Activated T-cell treated with anti-CD3 and anti-CD28 coated beads for 24 hours (primary cell): ENCODE results near the gene MAML3.

ENCODE experiments used
- DNase-seq: peaks from one replicate; pipeline ENCODE4 v3.0.0-alpha.2; 2020; ENCODE audit warnings: low read depth

The MAML3 gene

DNA sequence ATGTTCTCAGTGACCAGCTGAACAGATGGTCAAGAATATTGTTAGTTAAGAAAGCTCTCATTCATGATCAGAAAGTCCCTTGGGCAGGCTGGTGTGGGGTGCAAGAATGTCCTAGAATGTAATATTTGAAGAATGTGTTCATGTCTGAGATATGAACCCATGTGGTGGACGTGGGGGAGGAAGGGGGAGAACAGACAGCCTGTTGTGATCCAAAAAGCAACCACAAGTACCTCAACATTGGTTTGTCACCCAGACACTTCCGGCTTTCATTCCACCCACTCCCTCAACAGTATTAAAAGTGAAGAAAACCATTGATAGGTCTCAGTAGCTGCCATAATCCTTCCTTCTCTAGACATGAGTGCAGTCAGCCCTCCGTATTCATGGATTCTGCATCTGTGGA is 82.2 kb downstream of the MAML3 start:
- DNase-seq: peak; percentile 50

DNA sequence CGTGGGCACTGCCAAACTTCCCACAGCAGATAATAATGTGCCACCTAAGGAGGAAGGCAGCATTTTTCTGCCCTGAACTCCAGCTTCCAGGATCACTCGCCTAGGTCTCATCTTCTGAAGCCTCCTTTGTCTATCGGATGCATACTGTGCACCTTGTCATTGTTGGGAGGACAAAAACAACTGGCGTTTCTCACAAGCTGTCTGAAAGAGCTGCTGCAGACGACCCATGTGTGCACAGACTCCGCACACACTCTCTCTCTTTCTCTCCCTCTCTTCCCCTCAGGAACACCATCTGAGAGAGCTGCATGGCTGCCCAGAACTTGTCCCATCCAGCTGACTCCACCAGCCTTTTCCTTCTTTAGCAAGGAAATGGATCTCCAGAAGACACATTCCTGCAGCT is 83.0 kb downstream of the MAML3 start:
- no peak for DNase-seq

DNA sequence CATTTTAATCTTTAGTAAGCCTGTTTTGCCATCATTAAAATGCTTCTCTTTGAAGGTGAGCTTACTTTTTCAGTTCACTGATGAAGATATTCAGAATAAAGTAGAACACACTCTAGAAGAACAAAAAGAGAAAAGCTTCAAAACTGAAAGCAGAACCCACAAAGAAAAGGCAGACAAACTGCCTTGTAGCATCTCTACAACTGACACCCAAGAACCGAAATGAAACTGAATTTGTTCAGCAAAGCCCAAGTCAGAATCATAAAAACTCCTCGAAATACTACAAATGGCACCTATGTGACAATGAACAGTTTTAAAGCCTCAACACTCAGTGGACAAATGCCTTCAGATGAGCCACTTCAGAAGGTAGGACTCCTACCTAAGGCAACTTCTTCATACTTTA is 83.6 kb downstream of the MAML3 start:
- no peak for DNase-seq

DNA sequence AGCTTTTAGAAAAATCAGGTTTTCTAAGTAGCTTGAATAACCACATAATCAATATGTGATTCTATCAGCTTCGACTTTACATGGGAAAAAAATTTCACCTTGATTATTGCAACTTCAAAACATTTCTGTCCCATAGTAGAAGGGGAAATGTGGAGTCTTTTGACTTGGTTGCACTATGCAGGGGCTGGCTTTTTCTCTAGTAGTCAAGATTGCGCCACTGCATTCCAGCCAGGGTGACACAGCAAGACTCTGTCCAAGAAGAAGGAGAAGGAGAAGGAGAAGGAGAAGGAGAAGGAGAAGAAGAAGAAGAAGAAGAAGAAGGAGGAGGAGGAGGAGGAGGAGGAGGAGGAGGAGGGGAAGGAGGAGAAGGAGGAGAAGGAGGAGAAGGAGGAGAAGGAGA is 84.9 kb downstream of the MAML3 start:
- no peak for DNase-seq

DNA sequence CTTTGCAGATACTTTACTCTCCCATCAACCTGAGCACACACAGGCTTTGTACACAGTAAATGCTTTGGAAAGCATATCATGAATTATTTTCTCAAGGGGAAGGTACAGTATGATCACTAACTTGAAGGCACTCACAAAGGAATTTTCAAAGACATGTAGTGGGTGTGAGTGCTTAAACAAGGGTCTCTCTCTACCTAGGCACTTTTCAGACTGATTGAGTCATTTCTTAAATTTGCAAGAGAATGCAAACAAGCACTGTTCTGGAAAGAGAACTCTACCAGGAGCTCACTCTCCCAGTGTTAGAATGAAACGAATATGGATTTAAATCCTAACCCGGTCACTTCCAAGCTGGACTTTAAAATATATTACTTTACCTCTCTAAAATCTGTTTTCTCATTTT is 85.7 kb downstream of the MAML3 start:
- DNase-seq: no peak

DNA sequence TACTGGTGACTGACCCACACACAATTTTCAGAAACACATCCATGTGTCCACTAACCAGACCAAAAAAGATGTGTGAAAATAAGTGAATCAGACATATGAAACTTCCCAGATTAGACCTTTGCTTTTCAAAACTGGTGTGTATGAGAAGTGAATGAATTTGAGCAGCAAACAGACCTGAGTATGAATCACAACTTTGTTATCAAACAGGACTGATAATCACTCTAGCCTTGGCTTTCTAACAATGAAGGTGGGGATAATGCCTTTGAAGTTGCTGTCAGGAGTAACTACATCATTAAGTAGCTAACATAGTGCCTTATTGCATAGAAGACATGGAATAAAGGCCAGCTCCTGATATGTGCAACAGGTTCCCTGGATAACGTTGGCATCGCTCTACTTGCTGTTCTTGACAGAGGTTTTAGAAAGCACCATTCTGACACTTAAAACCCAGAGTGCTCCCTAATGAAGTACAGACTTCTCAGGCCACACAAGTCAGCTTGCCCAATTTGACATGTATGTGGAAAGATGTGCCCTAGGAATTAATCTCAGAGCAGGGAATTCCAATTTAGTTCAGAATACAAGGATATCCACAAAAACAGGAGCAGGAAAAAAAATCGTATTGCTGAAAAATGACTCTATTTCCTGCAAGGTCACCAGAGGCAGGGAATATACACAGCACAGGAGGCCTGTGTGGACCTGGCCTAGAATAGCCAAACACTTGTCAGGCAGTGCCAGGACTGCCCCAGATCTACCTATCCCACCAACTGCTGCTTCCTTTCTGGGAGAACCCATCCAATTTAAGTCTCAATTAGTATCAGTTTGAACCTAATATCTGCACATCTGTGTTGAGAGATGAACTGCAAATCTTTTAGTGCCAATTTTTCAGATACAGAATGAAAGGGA is 87.7 kb downstream of the MAML3 start:
- no peak for DNase-seq

DNA sequence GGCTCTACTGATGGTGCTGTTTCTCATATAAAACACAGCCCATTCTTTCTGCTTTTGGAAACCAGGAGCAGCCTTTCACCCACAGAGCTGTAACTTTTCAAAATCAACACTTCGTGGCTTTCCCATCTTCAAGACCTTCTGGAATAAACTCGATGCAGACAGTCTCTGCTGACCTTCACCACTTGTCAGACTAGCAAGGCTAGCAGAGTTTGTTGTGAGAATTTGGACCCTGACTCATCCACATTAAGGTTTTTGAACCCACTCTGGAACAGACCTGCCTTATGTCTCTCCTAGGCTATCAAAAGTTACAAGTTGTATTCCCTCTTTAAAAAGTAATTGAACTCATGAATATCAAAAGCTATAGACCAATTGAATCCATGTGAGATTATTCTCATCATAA is 88.6 kb downstream of the MAML3 start:
- DNase-seq: no peak

DNA sequence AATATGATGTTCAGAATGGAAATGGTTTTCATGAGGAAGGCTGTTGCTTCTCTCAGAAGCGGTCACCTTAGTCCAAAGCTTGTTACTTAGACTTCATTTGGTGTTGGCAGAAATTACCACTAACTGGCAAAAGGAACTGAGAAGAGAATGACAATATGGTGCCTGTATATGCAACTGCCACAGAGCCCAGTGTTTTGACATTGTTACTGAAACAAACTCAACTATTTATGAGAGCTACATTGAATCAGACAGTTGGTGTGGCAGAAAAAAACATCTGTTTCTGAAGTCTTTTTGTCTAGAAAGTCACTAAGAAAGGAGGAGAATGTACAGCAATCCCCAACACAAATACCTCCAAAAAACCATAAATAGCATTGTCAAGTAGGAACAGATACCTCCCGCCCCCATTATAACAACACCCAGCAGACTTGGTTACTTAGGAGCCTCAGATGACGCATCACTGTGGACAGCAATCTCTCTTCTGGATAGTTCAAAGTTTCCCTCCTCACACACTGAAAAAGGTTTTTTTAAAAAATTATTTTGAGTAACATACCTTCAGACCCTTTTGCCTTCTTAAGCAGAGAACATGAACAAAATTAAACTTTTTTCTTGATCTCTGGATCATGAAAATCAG is 92.2 kb downstream of the MAML3 start:
- no peak for DNase-seq

DNA sequence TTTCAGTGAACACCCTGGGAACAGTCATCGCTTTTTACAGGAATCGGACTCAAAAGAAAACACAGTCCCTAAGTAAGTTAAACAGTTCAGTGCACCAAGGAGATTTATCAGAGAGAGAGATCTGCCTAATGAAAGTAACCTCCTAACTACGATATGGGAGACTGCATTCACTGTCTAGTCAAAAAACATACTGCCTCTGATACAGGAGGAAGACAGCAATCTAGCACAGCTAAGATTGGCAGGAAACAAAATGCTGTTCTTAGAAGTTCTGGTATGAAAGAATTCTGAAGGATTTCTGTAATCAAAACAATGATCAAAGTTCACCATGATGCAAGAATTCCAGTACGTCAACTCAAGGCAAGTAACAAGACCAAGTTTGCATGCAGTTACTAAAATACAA is 92.8 kb downstream of the MAML3 start:
- no peak for DNase-seq

DNA sequence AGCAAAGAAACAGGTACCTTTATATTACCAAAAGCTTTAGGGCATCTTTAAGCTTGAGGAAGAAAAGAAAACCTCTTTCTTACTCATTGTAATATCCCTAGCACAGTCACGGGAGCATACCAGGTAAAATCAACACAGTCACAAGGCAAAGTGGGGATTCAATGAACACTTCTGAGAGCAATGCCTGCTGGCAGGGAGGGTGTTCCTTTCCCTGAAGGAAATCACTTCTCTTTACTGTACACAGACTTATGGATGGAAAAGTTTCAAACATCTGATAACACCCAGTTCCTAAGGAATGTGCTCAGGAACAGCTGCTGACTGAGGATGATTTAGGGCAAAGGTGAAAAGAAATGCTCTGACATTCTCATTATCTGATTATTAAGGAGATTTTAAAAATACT is 94.8 kb downstream of the MAML3 start:
- DNase-seq: no peak

DNA sequence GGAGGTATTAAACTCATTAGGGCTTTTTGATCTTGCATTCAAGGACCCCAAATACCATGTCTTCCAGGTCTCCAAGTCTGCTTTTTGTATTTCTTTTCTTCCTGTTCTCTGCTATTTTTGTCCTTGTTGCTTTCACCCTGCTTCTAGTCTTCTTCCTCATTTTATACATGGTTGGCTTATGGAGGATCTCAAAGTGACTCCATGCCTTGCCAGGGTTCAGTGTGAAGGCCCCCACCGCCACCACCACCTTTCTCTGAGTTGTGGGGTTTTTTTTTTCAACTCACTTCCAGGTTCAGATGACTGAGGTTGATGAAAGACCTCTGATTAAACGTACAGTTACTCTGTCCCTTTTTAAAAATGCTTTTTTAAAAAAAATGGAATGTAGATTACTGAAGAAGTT is 96.3 kb downstream of the MAML3 start:
- DNase-seq: no peak

DNA sequence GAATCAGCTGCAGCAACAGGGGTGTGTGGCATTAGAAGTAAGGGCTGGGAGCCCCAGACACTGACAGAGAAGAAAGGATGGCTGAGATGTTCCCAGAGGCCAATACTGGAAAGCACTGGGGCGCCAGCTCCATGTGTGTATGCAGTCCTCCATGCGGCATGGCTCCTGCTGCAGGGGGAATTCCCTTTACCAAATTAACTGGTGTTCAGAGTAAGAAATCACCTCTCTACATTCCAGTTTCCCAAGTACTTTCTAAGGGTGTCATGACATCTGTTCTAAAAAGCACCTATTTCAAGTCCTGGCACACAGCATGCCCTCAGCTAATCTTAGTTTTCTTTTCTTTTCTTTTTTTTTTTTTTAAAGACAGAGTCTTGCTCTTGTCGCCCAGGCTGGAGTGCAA is 98.0 kb downstream of the MAML3 start:
- DNase-seq: no peak

DNA sequence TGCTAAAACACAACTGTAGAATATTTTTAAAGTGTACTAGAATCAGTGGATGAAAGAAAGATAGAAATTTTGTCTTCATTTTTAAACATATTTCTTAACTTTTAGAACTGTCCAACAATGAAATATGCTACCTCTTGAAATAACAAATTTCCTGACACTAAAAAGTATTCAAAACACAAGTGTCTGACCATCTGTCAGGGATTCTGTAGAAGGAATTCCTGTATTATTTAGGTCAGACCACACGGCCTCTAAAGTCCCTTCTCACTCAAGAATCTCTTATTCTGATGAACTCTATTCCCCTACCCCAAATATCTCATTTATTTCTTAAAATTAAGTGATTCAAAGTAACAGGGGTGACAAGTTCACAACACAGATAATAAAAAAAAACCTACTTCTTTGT is 99.1 kb downstream of the MAML3 start:
- no peak for DNase-seq

DNA sequence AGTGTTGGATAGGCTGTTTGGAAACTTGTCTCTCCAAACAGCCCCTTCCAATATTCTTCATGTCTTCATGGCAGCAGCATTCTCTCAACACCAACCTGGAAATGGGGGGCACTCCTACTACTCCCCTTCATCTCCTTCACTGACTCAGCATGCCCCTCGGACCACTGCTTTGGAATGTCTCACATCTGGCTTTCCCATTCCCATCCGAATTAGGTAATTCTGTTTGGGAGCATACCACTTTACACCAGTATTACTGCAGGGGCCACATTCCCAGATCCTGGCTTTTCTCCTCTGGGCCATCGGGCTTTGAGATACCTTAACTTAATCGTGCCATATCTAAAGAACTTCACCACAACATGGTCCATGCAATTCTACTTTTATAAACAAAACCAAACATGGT is 100.8 kb downstream of the MAML3 start:
- DNase-seq: no peak

DNA sequence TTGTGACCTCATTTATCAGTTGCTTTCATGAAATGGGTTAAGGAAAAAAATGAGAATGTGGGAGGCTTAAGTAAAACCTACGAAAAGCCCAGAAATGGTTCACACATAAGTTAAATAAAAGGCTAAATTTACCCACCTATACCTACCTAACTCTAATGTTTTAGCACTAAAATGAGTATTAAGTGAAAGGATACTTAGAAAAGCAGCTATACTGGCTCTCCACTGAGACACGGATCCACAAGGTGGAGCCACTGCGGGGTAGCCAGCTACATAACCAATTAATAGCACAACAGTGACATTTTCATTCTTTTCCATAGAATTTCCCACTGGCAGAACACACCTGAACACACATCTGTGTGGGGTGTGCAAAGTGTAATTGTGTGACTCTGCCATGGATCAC is 101.9 kb downstream of the MAML3 start:
- no peak for DNase-seq

DNA sequence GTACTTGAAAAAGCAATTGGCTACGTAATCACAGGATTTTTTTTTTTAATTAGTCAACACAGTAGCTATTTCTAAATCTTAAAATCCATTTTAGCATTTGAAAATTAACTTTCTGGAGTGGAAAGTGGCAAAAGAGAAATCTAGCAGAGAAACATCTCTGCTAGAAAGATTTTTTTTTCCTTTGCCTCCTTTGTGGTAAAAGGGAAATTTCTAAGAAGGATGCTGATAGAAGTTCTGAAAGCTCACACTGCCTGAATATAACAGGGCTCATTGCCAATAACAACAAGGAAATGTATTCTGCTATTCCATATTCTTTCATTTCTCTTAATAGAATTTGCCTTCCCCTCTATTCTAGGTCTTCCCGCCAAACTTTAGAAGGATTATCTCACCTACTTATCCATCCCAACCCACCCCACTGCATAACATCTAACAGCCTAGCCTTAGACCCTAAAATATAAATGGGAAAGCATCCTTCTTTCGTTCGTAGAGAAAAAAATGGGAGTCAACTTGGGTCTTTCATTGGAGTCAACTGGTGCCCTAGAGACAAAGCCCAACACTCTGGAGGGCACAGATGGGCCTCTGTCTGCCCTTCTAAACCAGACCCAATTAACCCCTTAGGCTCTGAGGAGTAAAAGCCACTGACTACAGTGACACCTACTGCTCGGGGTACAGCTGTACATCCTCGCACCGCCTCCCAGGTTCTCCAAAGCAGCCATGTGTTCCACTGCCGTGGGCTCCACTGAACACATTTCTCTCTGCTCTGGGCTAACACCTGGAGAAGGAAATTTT is 103.9 kb downstream of the MAML3 start:
- DNase-seq: no peak

DNA sequence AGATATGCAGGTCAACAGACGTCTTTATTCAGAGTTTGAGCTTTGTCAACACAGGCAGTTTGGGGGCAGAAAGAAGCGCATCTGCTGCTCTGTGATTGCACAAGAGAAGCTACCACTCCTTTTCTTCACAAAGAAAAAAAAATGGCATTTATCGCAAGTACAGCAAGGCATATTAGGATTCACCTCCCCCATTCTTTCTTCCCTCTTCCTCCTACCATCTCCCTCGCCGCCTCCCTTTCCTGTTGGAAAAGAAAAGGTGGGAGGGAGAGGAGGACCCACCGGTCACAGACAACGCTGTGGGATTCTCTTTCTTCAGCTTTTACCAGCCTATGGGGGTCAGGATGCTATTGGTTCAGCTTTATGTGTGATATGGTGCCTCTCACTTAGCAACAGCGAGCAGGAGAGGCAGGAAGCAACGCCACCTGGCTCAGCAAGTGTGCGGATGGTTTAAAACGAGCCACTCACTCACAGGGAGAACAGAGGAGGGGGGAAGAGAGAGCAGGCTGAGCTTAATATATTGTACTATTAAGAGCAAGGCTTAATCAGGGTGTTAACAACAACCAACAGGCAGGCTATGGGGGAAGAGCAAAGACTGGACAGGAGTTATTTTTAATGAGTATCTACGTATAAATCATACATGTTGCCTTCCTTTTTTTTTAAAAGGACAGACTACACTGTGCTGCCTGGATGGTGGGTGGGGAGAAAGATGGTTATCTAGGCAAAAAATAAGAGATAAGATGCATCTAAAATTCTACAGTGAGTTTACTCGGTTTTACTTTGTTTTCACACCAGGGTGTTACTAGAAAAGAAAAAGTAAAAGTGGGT is 104.7 kb downstream of the MAML3 start:
- peak; percentile 20 for DNase-seq

DNA sequence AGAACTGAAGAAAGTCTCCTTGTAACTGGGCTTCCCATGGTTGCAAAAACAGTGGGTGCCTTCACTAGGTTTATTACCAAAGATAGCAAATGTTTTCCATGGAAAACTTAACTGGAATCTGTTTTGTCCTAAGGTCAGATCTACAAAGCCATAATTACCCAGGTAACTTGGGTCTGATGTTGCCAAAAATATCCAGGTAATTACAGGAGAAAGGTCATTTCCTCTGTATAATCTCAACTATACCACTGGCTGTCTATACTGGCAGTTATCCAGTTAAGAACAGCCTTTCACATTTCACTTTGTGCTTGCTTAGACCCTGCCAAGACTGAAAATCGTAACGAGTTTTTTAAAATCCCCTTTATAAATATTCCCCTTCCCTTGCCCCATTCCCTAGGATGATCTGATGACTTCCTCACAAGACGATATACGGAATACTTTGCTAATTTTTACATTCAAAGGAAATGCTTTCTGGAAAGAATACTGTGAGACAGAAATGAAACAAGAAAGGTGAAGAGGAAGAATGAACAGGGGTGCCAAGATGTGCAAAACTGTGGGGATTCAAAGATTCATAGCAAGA is 105.5 kb downstream of the MAML3 start:
- DNase-seq: no peak

DNA sequence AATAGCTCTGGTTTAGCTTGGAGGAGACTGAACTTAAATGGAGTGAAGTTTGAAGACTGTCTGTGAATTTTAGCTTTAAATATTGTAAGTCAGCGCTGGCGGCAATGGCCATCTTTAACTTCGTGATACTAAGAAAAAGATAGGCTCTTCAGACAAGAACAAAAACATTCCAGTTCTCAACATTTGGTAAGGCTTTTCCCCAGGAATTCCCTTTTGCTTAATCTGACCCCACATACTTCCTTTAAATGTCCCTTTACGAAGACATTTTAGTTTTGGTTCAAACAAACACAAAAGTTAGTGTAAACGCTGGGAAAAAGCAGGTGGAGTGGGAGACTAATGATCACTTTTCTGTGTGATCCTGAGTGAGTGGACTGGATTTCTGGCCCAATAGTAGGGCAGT is 106.2 kb downstream of the MAML3 start:
- DNase-seq: no peak

DNA sequence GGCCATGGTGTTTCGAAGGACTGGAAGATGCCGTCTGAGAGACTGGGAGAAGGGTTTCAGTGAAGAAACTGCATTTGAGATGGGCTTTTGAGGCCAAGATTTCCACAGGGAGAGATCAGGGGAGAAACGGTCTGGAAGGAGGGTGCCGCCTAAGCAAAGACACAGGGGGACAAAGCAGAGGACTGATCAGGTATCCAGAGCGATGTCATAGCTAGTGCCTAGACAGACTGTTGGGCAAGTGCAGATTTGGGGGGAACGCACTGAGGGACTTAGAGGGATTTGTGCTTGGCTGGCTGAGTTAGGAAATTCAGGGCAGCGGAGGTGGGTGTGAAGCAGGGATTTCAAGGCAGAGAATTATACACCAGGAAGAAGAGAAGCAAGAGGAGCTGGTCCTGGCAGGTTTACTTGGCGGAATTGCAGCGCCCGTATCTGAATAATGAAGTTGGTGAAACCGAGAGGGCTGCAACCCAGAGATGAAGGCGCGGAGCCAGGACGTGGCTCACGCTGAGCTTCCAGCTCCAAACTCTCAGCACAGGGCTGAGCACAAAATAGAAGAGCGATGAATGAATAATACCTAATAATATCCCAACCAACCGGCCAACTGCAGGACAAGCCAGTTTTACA is 106.9 kb downstream of the MAML3 start:
- DNase-seq: no peak

DNA sequence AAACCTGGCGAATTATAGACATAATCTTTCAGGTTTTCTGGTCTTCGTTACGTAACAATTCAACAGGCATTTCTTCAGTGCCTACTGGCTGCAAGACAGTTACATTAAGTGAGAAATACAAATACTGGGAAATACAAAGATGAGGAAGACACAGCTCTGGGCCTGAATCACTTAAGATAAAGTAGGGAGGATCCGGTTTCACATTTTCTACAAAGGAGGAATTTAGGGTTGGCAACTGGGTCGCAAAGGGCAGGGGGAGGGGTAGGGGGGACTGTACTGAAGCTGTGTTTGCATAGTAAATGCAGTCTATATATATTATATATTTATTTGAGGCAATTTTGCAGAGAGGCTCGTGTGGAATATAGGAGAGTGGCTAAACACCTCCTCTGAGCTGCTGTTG is 107.4 kb downstream of the MAML3 start:
- no peak for DNase-seq
